ENCODE results near the gene HMG20B. TPM values are rescaled to one million over a fixed set of nuclear protein-coding genes. Genes with fewer than 3 reads are reported as not detected.

The HMG20B gene
- total RNA-seq, 2 donors from 2014 or later: 87.9 to 118 TPM

- no peaks in the 10 kb centered on the region for H3K36me3 ChIP-seq
- H3K4me3 ChIP-seq: no peak overlapping the region
- no peak for DNase-seq
- intact Hi-C loops (cut with DNase I): no loop called here
- no peaks in the 10 kb centered on the region for H3K9me3 ChIP-seq
- no peaks in the 10 kb centered on the region for H3K27me3 ChIP-seq
- H3K27ac ChIP-seq: no peak overlapping the region
- no peak for TF ChIP-seq CTCF (IDR thresholded peaks at IDR 0.05)
- no peak overlapping the region for H3K9ac ChIP-seq (ENCODE audit: low read depth in 2 of 2, low read length in 2 of 2)
- H3K4me1 ChIP-seq: peaks cover 10% of the 10 kb centered on the region
Observed at GRCh38 chr19:3621689-3622088, 48.9 kb downstream of the HMG20B start.

- Histone ChIP-seq H3K9me3 (no peaks in the 10 kb centered on the region), H3K9ac (ENCODE audit: low read depth in 2 of 2, low read length in 2 of 2) (no peak overlapping the region), H3K27me3 (no peaks in the 10 kb centered on the region), H3K27ac (no peak overlapping the region), H3K36me3 (no peaks in the 10 kb centered on the region), H3K4me3 (no peak overlapping the region), H3K4me1 (peaks cover 11% of the 10 kb centered on the region)
- TF ChIP-seq CTCF (IDR thresholded peaks at IDR 0.05): no peak
- no peak for DNase-seq
- intact Hi-C loops (cut with DNase I): no loop called here
Observed at GRCh38 chr19:3622224-3622623, 49.5 kb downstream of the HMG20B start.

- no peaks in the 10 kb centered on the region for H3K27me3 ChIP-seq
- H3K27ac ChIP-seq: no peak overlapping the region
- peaks cover 14% of the 10 kb centered on the region for H3K4me1 ChIP-seq
- intact Hi-C loops (cut with DNase I): no loop called here
- no peaks in the 10 kb centered on the region for H3K9me3 ChIP-seq
- no peaks in the 10 kb centered on the region for H3K36me3 ChIP-seq
- no peak for TF ChIP-seq CTCF (IDR thresholded peaks at IDR 0.05)
- no peak overlapping the region for H3K9ac ChIP-seq (ENCODE audit: low read depth in 2 of 2, low read length in 2 of 2)
- no peak for DNase-seq
- H3K4me3 ChIP-seq: no peak overlapping the region
Observed at GRCh38 chr19:3623716-3624115, 51.0 kb downstream of the HMG20B start.

GRCh38 chr19:3625996-3626472, 53.3 kb downstream of the HMG20B start:
- intact Hi-C loops (cut with DNase I): no loop called here
- no peaks in the 10 kb centered on the region for H3K9me3 ChIP-seq

GRCh38 chr19:3626473-3627350, 54.0 kb downstream of the HMG20B start, which contains the start of gene CACTIN:
CACTIN (minus strand) TSS chr19:3626790; CDS start chr19:3626762, 28 bp downstream.
- no peak for TF ChIP-seq CTCF (IDR thresholded peaks at IDR 0.05)
- H3K27me3 ChIP-seq: no peaks in the 10 kb centered on the region

More at GRCh38 chr19:3625996-3626472, 53.3 kb downstream of the HMG20B start:
- no peaks in the 10 kb centered on the region for H3K27me3 ChIP-seq
- H3K4me3 ChIP-seq: peak overlapping the region; percentile 97
- no peak for DNase-seq
- H3K36me3 ChIP-seq: no peaks in the 10 kb centered on the region
- peak overlapping the region; percentile 66 to 81 for H3K9ac ChIP-seq (ENCODE audit: low read depth in 2 of 2, low read length in 2 of 2)
- no peak for TF ChIP-seq CTCF (IDR thresholded peaks at IDR 0.05)
- peaks cover 14% of the 10 kb centered on the region for H3K4me1 ChIP-seq
- peak overlapping the region; percentile 77 for H3K27ac ChIP-seq

More at GRCh38 chr19:3626473-3627350, 54.0 kb downstream of the HMG20B start, which contains the start of gene CACTIN:
- peak within 1 kb of the TSS; percentile 97 for H3K4me3 ChIP-seq
- no peaks in the 10 kb centered on the region for H3K36me3 ChIP-seq
- no peaks in the 10 kb centered on the region for H3K9me3 ChIP-seq
- peak; percentile 100 for DNase-seq
- H3K27ac ChIP-seq: peak within 1 kb of the TSS; percentile 77
- H3K9ac ChIP-seq (ENCODE audit: low read depth in 2 of 2, low read length in 2 of 2): peak within 1 kb of the TSS; percentile 66 to 81
- intact Hi-C loops (cut with DNase I): no loop called here
- H3K4me1 ChIP-seq: peaks cover 14% of the 10 kb centered on the region
